Neuronal stem cell (in vitro differentiated cells): ENCODE measurements around the gene MGRN1.

ENCODE experiments used
- DNase-seq: peaks from one replicate; pipeline ENCODE4 v3.0.0-alpha.2; 2013; ENCODE audit warnings: low spot score
- H2AFZ ChIP-seq: one replicate; pipeline ENCODE4 v1.6.1; 2013; ENCODE audit warnings: mild to moderate bottlenecking, low read length, inconsistent platforms
- H2AK5ac ChIP-seq: 2 replicates; pipeline ENCODE4 v1.6.1; 2013; ENCODE audit warnings: low read depth, mild to moderate bottlenecking, inconsistent platforms, low read length, moderate library complexity, mixed read lengths
- H2BK120ac ChIP-seq: 2 replicates; pipeline ENCODE4 v1.6.1; 2013; ENCODE audit warnings: low read depth, mild to moderate bottlenecking, inconsistent platforms, low read length, moderate library complexity, mixed read lengths
- H2BK12ac ChIP-seq: one replicate; pipeline ENCODE4 v1.6.1; 2013; ENCODE audit warnings: low read length, inconsistent platforms
- H2BK15ac ChIP-seq: 2 replicates; pipeline ENCODE4 v1.6.1; 2013; ENCODE audit warnings: mild to moderate bottlenecking, low read length, inconsistent platforms, mixed read lengths
- H2BK5ac ChIP-seq: one replicate; pipeline ENCODE4 v1.6.1; 2013; ENCODE audit warnings: inconsistent platforms, mild to moderate bottlenecking, low read length, moderate library complexity
- H3K14ac ChIP-seq: one replicate; pipeline ENCODE4 v1.6.1; 2013; ENCODE audit warnings: low read length, inconsistent platforms
- H3K18ac ChIP-seq: 2 replicates; pipeline ENCODE4 v1.6.1; 2013; ENCODE audit warnings: low read length, inconsistent platforms
- H3K23ac ChIP-seq: 2 replicates; pipeline ENCODE4 v1.6.1; 2013; ENCODE audit warnings: low read depth, mild to moderate bottlenecking, mixed read lengths, low read length, inconsistent platforms; ENCODE audit not compliant: poor library complexity
- H3K27ac ChIP-seq: replicated peaks from 3 replicates; pipeline ENCODE4 v1.5.1; 2013; ENCODE audit warnings: low read length, inconsistent platforms
- H3K27me3 ChIP-seq, 3 experiments: 2 replicates each; pipeline ENCODE4 v1.6.1; 2013; ENCODE audit warnings: low read length in 3 of 3, mild to moderate bottlenecking in 2 of 3, inconsistent platforms in 1 of 3, low read depth in 1 of 3, mixed read lengths in 1 of 3, moderate library complexity in 1 of 3; ENCODE audit not compliant: control insufficient read depth in 3 of 3, insufficient read depth in 3 of 3
- H3K36me3 ChIP-seq, 2 donors: replicated peaks in 1 of 2; 2 replicates each; pipeline ENCODE4 v1.6.1; 2013; ENCODE audit warnings: low read length in 2 of 2; ENCODE audit not compliant: control insufficient read depth in 2 of 2, insufficient read depth in 2 of 2
- H3K4ac ChIP-seq: 2 replicates; pipeline ENCODE4 v1.6.1; 2013; ENCODE audit warnings: inconsistent platforms, mild to moderate bottlenecking, low read length, moderate library complexity
- H3K4me1 ChIP-seq, 2 donors: 1 replicate in 1 of 2; 2 replicates in 1 of 2; pipeline ENCODE4 v1.6.1; 2013; ENCODE audit warnings: low read length in 2 of 2, low read depth in 1 of 2; ENCODE audit not compliant: control insufficient read depth in 2 of 2, insufficient read depth in 1 of 2
- H3K4me2 ChIP-seq: one replicate; pipeline ENCODE4 v1.6.1; 2013; ENCODE audit warnings: mild to moderate bottlenecking, low read length, inconsistent platforms; ENCODE audit not compliant: insufficient read depth, poor library complexity, severe bottlenecking
- H3K4me3 ChIP-seq, 2 donors: 2 replicates each; pipeline ENCODE4 v1.5.1; 2013; ENCODE audit warnings: low read length in 2 of 2, mild to moderate bottlenecking in 2 of 2, inconsistent platforms in 1 of 2, moderate library complexity in 1 of 2
- H3K79me1 ChIP-seq: one replicate; pipeline ENCODE4 v1.6.1; 2013; ENCODE audit warnings: low read depth, mild to moderate bottlenecking, inconsistent platforms, low read length, moderate library complexity
- H3K9ac ChIP-seq: one replicate; pipeline ENCODE4 v1.6.1; 2013; ENCODE audit warnings: mild to moderate bottlenecking, low read depth, low read length, inconsistent platforms; ENCODE audit not compliant: poor library complexity
- H3K9me3 ChIP-seq, 2 donors: replicated peaks in 1 of 2; 2 replicates each; pipeline versions ENCODE3 to v1.6.1; 2013; ENCODE audit warnings: low read length in 2 of 2, mild to moderate bottlenecking in 2 of 2, inconsistent platforms in 1 of 2, low read depth in 1 of 2, mixed read lengths in 1 of 2, moderate library complexity in 1 of 2; ENCODE audit not compliant: control insufficient read depth in 2 of 2, insufficient read depth in 1 of 2
- H4K8ac ChIP-seq: one replicate; pipeline ENCODE4 v1.6.1; 2013; ENCODE audit warnings: low read depth, mild to moderate bottlenecking, inconsistent platforms, low read length, moderate library complexity
- H4K91ac ChIP-seq: one replicate; pipeline ENCODE4 v1.6.1; 2013; ENCODE audit warnings: low read length, low read depth, mild to moderate bottlenecking, inconsistent platforms; ENCODE audit not compliant: poor library complexity
- WGBS, 2 donors: extraction: QIAGEN DNeasy Blood & Tissue Kit; methylation state at CpG; one replicate each; pipeline ENCODE4 v1.1.7; 2013; ENCODE audit warnings: missing lambda C conversion rate in 2 of 2, mixed read lengths in 1 of 2; ENCODE audit not compliant: insufficient read length in 2 of 2, insufficient replicate concordance in 1 of 2; ENCODE audit errors: extremely low coverage in 2 of 2; 5-methylcytosine and 5-hydroxymethylcytosine counted together

The MGRN1 gene

DNA sequence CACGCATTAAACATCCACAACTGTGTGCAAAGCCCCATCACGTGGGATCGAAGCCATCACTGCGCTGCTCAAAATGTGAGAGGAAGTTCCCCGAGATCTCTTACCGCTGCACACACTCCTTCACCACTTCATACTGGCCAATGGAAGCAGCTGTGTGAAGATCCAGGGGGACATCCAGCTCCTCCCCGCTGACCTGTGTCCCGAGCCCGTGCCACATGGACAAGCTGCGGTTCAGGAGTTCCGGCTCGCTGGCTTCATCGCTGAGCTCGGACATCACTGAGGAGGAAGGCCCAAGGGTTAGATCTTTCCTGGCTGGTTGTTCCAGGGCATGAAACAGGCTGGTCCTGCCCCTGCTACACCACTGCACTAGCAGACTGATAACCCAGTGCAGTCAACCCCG is 105.2 kb downstream of the MGRN1 start:
- DNase-seq, result no peak
- Histone ChIP-seq H3K4me1 (no peaks in the 10 kb centered on the region), H2BK12ac (no peak overlapping the region), H2AFZ (no peak overlapping the region), H3K4me3 (no peak overlapping the region), H2BK120ac (no peak overlapping the region), H3K79me1 (peaks cover 13% of the 10 kb centered on the region), H3K4me2 (no peak overlapping the region), H3K9me3 (no peaks in the 10 kb centered on the region), H3K27ac (no peak overlapping the region), H2BK5ac (no peak overlapping the region), H4K91ac (no peak overlapping the region), H4K8ac (no peak overlapping the region), H3K23ac (no peak overlapping the region), H3K18ac (no peak overlapping the region), H3K4ac (no peak overlapping the region), H3K14ac (no peak overlapping the region), H3K9ac (no peak overlapping the region), H2AK5ac (no peak overlapping the region), H3K27me3 (no peaks in the 10 kb centered on the region), H2BK15ac (no peak overlapping the region), H3K36me3 (peaks cover 22 to 58% of the 10 kb centered on the region in 2 donors)
- no CpG with 5 or more reads among the region's 15 CpGs for WGBS, 2 donors

DNA sequence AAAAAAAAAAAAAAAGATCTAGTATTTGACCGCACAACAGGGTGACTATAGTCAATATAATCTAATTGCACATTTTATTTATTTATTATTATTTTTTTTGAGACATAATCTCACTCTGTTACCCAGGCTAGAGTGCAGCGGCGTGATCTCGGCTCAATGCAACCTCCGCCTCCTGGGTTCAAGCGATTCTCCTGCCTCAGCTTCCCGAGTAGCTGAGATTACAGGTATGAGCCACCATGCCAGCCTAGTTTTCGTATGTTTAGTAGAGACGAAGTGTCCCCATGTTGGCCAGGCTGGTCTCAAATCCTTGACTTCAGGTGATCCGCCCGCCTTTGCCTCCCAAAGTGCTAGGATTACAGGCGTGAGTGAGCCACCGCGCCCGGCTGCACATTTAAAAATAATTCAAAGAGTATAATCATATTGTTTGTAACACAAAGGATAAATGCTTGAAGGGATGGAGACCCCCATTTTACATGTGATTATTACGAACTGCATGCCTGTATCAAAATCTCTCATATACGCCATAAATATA is 108.7 kb downstream of the MGRN1 start:
- no peak overlapping the region for H4K91ac ChIP-seq
- no peak for DNase-seq
- H3K9ac ChIP-seq, result no peak overlapping the region

DNA sequence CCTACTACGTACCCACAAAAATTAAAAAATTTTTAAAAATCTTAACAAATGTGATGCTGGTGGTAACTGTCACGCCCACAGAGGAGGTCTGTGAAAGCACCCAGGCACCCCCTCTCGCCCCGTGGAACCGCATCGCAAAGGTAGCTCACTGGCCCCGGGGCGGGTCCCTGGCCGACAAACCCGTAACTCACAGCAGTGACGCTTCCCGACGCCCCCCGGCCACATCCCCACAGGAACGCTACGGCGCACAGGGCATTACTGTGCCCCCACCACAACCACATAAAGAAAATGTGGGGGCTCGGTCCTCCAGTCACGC is 109.1 kb downstream of the MGRN1 start:
- Histone ChIP-seq H2BK120ac (no peak overlapping the region), H3K27ac (peak overlapping the region; percentile 86), H2BK5ac (no peak overlapping the region), H3K79me1 (peaks cover 4% of the 10 kb centered on the region), H3K36me3 (peaks cover 7 to 29% of the 10 kb centered on the region in 2 donors), H3K18ac (peak overlapping the region; percentile 92), H3K4me2 (peak overlapping the region; percentile 99), H4K91ac (no peak overlapping the region), H3K23ac (peak overlapping the region; percentile 66), H2AK5ac (no peak overlapping the region), H3K9me3 (no peaks in the 10 kb centered on the region), H3K27me3 (no peaks in the 10 kb centered on the region), H4K8ac (no peak overlapping the region), H3K4me3 (peak overlapping the region; percentile 94 to 99), H2BK15ac (no peak overlapping the region), H3K4ac (no peak overlapping the region), H3K4me1 (peaks cover 0 to 3% of the 10 kb centered on the region in 2 donors), H3K14ac (peak overlapping the region; percentile 0), H3K9ac (peak overlapping the region; percentile 92), H2AFZ (peak overlapping the region; percentile 95), H2BK12ac (no peak overlapping the region)
- WGBS, 2 donors, result no CpG with 5 or more reads among the region's 19 CpGs
- DNase-seq, result no peak

More for the DNA sequence above, 108.7 kb downstream of the MGRN1 start:
- Histone ChIP-seq H2BK15ac (no peak overlapping the region), H3K4ac (no peak overlapping the region), H3K36me3 (peaks cover 7 to 33% of the 10 kb centered on the region in 2 donors), H2BK12ac (no peak overlapping the region), H3K4me1 (peaks cover 0 to 3% of the 10 kb centered on the region in 2 donors), H2AK5ac (no peak overlapping the region), H4K8ac (no peak overlapping the region), H3K18ac (no peak overlapping the region), H3K27ac (no peak overlapping the region), H3K14ac (no peak overlapping the region), H3K27me3 (no peaks in the 10 kb centered on the region), H3K23ac (no peak overlapping the region), H3K4me2 (peak overlapping the region; percentile 51), H3K79me1 (peaks cover 4% of the 10 kb centered on the region), H3K4me3 (peak overlapping the region; percentile 64 to 94), H2AFZ (peak overlapping the region; percentile 95), H2BK5ac (no peak overlapping the region), H3K9me3 (no peaks in the 10 kb centered on the region), H2BK120ac (no peak overlapping the region)
- no CpG with 5 or more reads among the region's 17 CpGs for WGBS, 2 donors

DNA sequence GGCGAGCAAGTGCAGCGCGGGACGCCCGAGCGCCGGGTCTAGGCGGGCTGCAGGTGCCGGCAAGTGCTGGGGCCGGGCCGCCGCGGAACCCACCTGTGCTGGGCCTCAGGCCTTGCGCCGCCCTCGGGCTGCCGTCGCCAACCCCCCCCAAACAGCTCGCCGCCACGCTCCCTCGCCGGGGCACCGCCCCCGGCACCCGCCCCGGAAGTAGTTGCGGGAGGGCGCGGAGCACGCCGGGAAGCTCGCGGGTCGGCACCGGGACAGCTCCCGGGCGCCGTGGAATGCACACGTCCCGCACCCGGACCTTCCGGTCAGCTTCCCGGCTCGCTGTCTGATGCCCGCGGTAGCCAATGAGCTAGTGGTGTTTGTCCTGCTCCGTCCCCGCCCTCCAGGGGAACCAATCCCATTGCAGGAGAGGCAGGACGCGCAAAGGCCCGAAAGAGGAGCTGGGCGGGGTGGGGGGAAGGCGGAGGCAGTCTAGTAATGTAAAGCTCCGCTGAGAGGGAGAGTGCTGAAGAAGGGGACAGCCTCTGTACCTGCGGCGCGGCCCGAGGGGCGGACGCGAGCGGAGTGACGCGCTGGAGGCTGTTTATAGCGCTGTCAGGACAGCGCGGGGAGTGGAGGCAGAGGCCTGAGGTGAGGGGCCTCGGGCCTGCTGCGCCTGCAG is 109.6 kb downstream of the MGRN1 start, which contains the start of the genes ANKS3 and DNAAF8:
Gene ANKS3 (minus strand): TSS at position 209 of the 667 bp plus-strand sequence. CDS start 4,122 bp downstream, outside the sequence.
Gene DNAAF8 (plus strand): TSS at position 475 of the 667 bp plus-strand sequence. CDS start 1,978 bp downstream, outside the sequence.
- Histone ChIP-seq H2BK15ac (no peak within 1 kb of the TSS), H4K8ac (peak within 1 kb of the TSS; percentile 23), H3K79me1 (peaks cover 4% of the 10 kb centered on the region), H3K9ac (peak within 1 kb of the TSS; percentile 92), H3K36me3 (peaks cover 7 to 24% of the 10 kb centered on the region in 2 donors), H4K91ac (no peak within 1 kb of the TSS), H2AK5ac (no peak within 1 kb of the TSS), H3K4me1 (peaks cover 0 to 3% of the 10 kb centered on the region in 2 donors), H2BK5ac (no peak within 1 kb of the TSS), H2BK120ac (no peak within 1 kb of the TSS), H3K9me3 (no peaks in the 10 kb centered on the region), H2AFZ (peak within 1 kb of the TSS; percentile 95), H3K23ac (peak within 1 kb of the TSS; percentile 66), H3K18ac (peak within 1 kb of the TSS; percentile 92), H3K4ac (no peak within 1 kb of the TSS), H3K4me3 (peak within 1 kb of the TSS; percentile 94 to 99), H3K27me3 (no peaks in the 10 kb centered on the region), H2BK12ac (no peak within 1 kb of the TSS), H3K14ac (peak within 1 kb of the TSS; percentile 0), H3K4me2 (peak within 1 kb of the TSS; percentile 99), H3K27ac (peak within 1 kb of the TSS; percentile 86)
- peak; percentile 90 for DNase-seq
- no CpG with 5 or more reads among the region's 70 CpGs for WGBS, 2 donors
